Fibroblast of skin of right biceps (primary cell): Measurements from ENCODE around the gene TMEM222.
"Not testable (repeated sequence)": the region's sequence is repeated elsewhere in the genome, so short reads cannot be mapped to it uniquely, and the experiment has no call there.

Source experiments
- DNase-seq: peaks from one replicate; pipeline ENCODE4 v3.0.0-alpha.2; 2013

Gene TMEM222

GRCh38 chr1:27321813-27322568 lies at the start of gene TMEM222:
Gene TMEM222 (plus strand): TSS chr1:27322163. CDS start chr1:27322198, 35 bp downstream.
- peak; percentile 98 for DNase-seq

GRCh38 chr1:27274204-27274603 lies 47.8 kb upstream of the TMEM222 start:
- no peak for DNase-seq

GRCh38 chr1:27275696-27276095 lies 46.3 kb upstream of the TMEM222 start:
- DNase-seq, result no peak

GRCh38 chr1:27284425-27285273 lies 37.3 kb upstream of the TMEM222 start:
- DNase-seq, result peak; percentile 72

- no peak for DNase-seq
Measured at GRCh38 chr1:27285274-27285660, 36.7 kb upstream of the TMEM222 start.

GRCh38 chr1:27285821-27286220 lies 36.1 kb upstream of the TMEM222 start:
- DNase-seq, result not testable (repeated sequence)

- not testable (repeated sequence) for DNase-seq
Measured at GRCh38 chr1:27289125-27289524, 32.8 kb upstream of the TMEM222 start.

GRCh38 chr1:27290581-27290980 lies 31.4 kb upstream of the TMEM222 start:
- DNase-seq, result no peak

- DNase-seq, result peak; percentile 28
Measured at GRCh38 chr1:27292106-27292505, 29.9 kb upstream of the TMEM222 start.

- no peak for DNase-seq
Measured at GRCh38 chr1:27293915-27294314, 28.0 kb upstream of the TMEM222 start.

- peak; percentile 64 for DNase-seq
Measured at GRCh38 chr1:27296773-27297291, 25.1 kb upstream of the TMEM222 start.

GRCh38 chr1:27297903-27298302 lies 24.1 kb upstream of the TMEM222 start:
- DNase-seq, result no peak

- no peak for DNase-seq
Measured at GRCh38 chr1:27298632-27299384, 23.2 kb upstream of the TMEM222 start.

- peak; percentile 100 for DNase-seq
Measured at GRCh38 chr1:27299385-27300271, 22.3 kb upstream of the TMEM222 start.

GRCh38 chr1:27300341-27301051 lies 21.5 kb upstream of the TMEM222 start:
- peak; percentile 96 for DNase-seq

GRCh38 chr1:27301052-27301422 lies 20.9 kb upstream of the TMEM222 start:
- DNase-seq, result no peak

- no peak for DNase-seq
Measured at GRCh38 chr1:27301582-27302199, 20.3 kb upstream of the TMEM222 start.

- DNase-seq, result no peak
Measured at GRCh38 chr1:27302612-27303011, 19.4 kb upstream of the TMEM222 start.

GRCh38 chr1:27303509-27303908 lies 18.5 kb upstream of the TMEM222 start:
- no peak for DNase-seq

GRCh38 chr1:27306071-27306470 lies 15.9 kb upstream of the TMEM222 start:
- no peak for DNase-seq
